ENCODE results near the gene UBC.
"Not testable (repeated sequence)": the region's sequence is repeated elsewhere in the genome, so short reads cannot be mapped to it uniquely, and the experiment has no call there.

The UBC gene

GRCh38 chr12:124884587-124885438 is 29.6 kb downstream of the UBC start:
- DNase-seq (ENCODE audit: low read depth, low spot score): peak; percentile 55

- DNase-seq (ENCODE audit: low read depth, low spot score): peak; percentile 21
These were observed 31.0 kb downstream of the UBC start for GRCh38 chr12:124883263-124884130.

- no peak for DNase-seq (ENCODE audit: low read depth, low spot score)
These were observed 33.3 kb downstream of the UBC start for GRCh38 chr12:124881123-124881522.

- not testable (repeated sequence) for DNase-seq (ENCODE audit: low read depth, low spot score)
These were observed 34.1 kb downstream of the UBC start for GRCh38 chr12:124880335-124880734.

- no peak for DNase-seq (ENCODE audit: low read depth, low spot score)
These were observed 35.5 kb downstream of the UBC start for GRCh38 chr12:124878795-124879516.

GRCh38 chr12:124877423-124877822 is 37.0 kb downstream of the UBC start:
- DNase-seq (ENCODE audit: low read depth, low spot score): no peak

GRCh38 chr12:124876171-124876570 is 38.3 kb downstream of the UBC start:
- no peak for DNase-seq (ENCODE audit: low read depth, low spot score)

- DNase-seq (ENCODE audit: low read depth, low spot score): no peak
These were observed 38.7 kb downstream of the UBC start for GRCh38 chr12:124875803-124876132.

GRCh38 chr12:124874988-124875802 is 39.3 kb downstream of the UBC start:
- no peak for DNase-seq (ENCODE audit: low read depth, low spot score)

GRCh38 chr12:124874188-124874587 is 40.3 kb downstream of the UBC start:
- DNase-seq (ENCODE audit: low read depth, low spot score): no peak

- no peak for DNase-seq (ENCODE audit: low read depth, low spot score)
These were observed 42.3 kb downstream of the UBC start for GRCh38 chr12:124872068-124872719.

- no peak for DNase-seq (ENCODE audit: low read depth, low spot score)
These were observed 43.2 kb downstream of the UBC start for GRCh38 chr12:124871297-124871696.

- no peak for DNase-seq (ENCODE audit: low read depth, low spot score)
These were observed 43.9 kb downstream of the UBC start for GRCh38 chr12:124870515-124870914.

- peak; percentile 85 for DNase-seq (ENCODE audit: low read depth, low spot score)
These were observed 45.3 kb downstream of the UBC start for GRCh38 chr12:124869059-124869665.

- DNase-seq (ENCODE audit: low read depth, low spot score): no peak
These were observed 46.0 kb downstream of the UBC start for GRCh38 chr12:124868252-124869058.

- no peak for DNase-seq (ENCODE audit: low read depth, low spot score)
These were observed 47.0 kb downstream of the UBC start for GRCh38 chr12:124867401-124867930.

- DNase-seq (ENCODE audit: low read depth, low spot score): no peak
These were observed 47.5 kb downstream of the UBC start for GRCh38 chr12:124866883-124867400.

- DNase-seq (ENCODE audit: low read depth, low spot score): no peak
These were observed 48.1 kb downstream of the UBC start for GRCh38 chr12:124866195-124866882.

Measured in ELF-1 (cell line).